GM13976 (cell line): ENCODE results near the gene BCL6B.

Experiments
- DNase-seq: peaks from one replicate; pipeline ENCODE4 v3.0.0; 2012; ENCODE audit warnings: low spot score
- in situ Hi-C: fragments of 300-500 bp; cut with MboI; formaldehyde crosslinking; loops from one replicate; pipeline ENCODE4 v1.12.0; 2022; ENCODE audit warnings: low sequenced_read_pairs, mixed read lengths, inconsistent platforms; ENCODE audit not compliant: unreplicated experiment
- TF ChIP-seq, protein P1 (sequence below): IDR thresholded peaks from 2 replicates; pipeline ENCODE4 v1.5.1; 2012; ENCODE audit warnings: borderline replicate concordance, mild to moderate bottlenecking; ENCODE audit not compliant: insufficient read depth; ENCODE audit errors: extremely low read depth, missing control alignments, control extremely low read depth

Gene BCL6B

DNA sequence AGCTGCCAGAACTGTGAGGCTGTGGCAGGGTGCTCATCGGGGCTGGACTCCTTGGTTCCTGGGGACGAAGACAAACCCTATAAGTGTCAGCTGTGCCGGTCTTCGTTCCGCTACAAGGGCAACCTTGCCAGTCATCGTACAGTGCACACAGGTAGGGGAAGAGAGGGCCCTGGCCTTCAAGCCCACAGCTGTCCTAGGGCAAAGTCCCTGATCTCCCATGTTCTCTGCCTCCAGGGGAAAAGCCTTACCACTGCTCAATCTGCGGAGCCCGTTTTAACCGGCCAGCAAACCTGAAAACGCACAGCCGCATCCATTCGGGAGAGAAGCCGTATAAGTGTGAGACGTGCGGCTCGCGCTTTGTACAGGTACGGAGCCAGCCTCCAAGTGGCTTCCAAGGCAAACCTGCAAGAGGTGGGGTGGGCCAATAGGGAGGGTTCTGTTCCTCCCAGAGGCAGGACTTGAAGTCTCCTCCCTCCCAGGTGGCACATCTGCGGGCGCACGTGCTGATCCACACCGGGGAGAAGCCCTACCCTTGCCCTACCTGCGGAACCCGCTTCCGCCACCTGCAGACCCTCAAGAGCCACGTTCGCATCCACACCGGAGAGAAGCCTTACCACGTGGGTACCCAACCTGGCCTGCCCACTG lies 3.7 kb downstream of the BCL6B start:
- TF ChIP-seq, protein P1, sequence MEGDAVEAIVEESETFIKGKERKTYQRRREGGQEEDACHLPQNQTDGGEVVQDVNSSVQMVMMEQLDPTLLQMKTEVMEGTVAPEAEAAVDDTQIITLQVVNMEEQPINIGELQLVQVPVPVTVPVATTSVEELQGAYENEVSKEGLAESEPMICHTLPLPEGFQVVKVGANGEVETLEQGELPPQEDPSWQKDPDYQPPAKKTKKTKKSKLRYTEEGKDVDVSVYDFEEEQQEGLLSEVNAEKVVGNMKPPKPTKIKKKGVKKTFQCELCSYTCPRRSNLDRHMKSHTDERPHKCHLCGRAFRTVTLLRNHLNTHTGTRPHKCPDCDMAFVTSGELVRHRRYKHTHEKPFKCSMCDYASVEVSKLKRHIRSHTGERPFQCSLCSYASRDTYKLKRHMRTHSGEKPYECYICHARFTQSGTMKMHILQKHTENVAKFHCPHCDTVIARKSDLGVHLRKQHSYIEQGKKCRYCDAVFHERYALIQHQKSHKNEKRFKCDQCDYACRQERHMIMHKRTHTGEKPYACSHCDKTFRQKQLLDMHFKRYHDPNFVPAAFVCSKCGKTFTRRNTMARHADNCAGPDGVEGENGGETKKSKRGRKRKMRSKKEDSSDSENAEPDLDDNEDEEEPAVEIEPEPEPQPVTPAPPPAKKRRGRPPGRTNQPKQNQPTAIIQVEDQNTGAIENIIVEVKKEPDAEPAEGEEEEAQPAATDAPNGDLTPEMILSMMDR, result no peak
- in situ Hi-C loops, result loop anchor here (25.0 kb wide), 1 partner anchor 261 kb away; the partner anchor contains the start of genes SLC2A4 and YBX2
- DNase-seq, result no peak

DNA sequence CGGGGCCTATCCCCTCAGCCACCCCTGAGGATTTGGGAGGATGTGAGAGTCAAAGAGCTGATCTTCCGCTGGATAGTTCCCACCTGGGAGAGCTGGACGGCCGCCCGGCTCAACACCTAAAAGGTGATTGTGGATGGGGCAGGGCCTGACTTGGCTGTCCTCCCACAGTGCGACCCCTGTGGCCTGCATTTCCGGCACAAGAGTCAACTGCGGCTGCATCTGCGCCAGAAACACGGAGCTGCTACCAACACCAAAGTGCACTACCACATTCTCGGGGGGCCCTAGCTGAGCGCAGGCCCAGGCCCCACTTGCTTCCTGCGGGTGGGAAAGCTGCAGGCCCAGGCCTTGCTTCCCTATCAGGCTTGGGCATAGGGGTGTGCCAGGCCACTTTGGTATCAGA lies 4.5 kb downstream of the BCL6B start:
- TF ChIP-seq, protein P1, result no peak
- in situ Hi-C loops, result loop anchor here (25.0 kb wide), 1 partner anchor 260 kb away; the partner anchor contains the start of genes SLC2A4 and YBX2
- no peak for DNase-seq

DNA sequence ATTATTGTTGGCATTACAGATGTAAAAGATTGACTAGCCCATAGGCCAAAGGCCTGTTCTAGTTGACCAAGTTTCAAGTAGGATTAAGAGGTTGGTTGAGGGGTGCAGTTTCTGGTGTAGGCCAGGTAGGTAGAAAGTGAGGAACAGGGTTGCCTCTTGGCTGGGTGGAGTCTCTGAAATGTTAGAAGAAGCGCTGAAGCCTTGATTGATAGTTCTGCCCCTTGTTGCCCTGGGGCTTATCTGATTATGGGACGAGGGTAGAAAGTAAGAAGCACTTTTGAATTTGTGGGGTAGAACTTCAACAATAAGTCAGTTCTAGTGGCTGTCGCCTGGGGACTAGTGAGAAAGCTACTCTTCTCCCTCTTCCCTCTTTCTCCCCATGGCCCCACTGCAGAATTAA lies 6.2 kb downstream of the BCL6B start:
- DNase-seq, result no peak
- in situ Hi-C loops, result loop anchor here (25.0 kb wide), 1 partner anchor 258 kb away; the partner anchor contains the start of genes SLC2A4 and YBX2
- TF ChIP-seq, protein P1, result no peak

- TF ChIP-seq, protein P1, result no peak
- in situ Hi-C loops, result loop anchor here (25.0 kb wide), 1 partner anchor 258 kb away; the partner anchor contains the start of genes SLC2A4 and YBX2
- DNase-seq, result no peak
These were observed 6.8 kb downstream of the BCL6B start for GRCh38 chr17:7029659-7030058.

GRCh38 chr17:7034955-7035590 lies 12.2 kb downstream of the BCL6B start:
- DNase-seq, result no peak
- TF ChIP-seq, protein P1, result no peak
- in situ Hi-C loops, result loop anchor here (25.0 kb wide), 1 partner anchor 252 kb away; the partner anchor contains the start of genes SLC2A4 and YBX2

DNA sequence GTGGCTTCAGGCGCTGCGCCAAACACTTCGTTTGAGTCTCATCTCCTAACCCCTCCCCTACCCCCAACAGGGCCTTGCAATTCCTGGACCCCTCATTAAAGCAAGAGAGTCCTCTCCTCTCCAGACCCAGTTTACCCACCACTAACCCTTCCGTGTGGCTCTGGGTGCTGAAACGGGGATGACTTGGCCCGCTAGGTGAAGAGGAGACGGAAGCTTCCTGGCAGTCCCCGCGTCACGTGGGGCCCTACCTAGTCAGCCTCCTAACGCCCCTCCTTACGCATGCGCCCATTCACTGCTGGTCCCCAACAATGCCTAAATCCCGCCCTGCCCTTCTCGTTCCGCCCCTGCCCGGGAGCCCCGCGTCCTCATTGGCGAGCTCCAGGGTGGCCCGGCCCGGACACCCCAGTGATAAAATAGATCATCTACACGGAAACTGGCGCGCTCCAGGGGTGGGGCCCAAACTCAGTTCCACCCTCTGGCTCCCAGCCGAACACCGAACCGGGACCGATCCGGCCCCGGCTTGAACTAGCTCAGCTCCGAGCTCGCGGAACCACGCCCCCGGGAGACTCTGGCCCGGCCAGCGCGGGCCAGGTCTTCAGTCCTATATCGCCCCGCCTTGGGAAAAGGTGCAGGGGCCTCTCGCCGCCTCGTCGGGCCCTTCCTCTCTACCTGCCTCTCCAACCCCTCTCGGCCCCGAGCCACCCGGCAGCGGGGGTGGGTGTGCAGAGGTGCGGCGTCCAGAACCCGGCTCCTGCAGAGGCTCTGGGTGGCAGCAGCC lies 12.9 kb downstream of the BCL6B start, which contains the start of gene SLC16A13:
Gene SLC16A13 (plus strand): TSS at position 425 of the 778 bp plus-strand sequence. CDS start 368 bp downstream, outside the sequence.
- DNase-seq, result peak; percentile 99
- in situ Hi-C loops, result loop anchor here (25.0 kb wide), 1 partner anchor 252 kb away; the partner anchor contains the start of genes SLC2A4 and YBX2
- TF ChIP-seq, protein P1, result no peak
